Stomach (tissue), 9 donors: ENCODE results near the gene KRT74. TPM values are rescaled to one million over a fixed set of nuclear protein-coding genes. Genes with fewer than 3 reads are reported as not detected.

Experiments
- DNase-seq, 2 donors: peaks; one replicate each; pipeline versions ENCODE4 v3.0.0 to v3.0.0-alpha.2; 2013 to 2019
- H3K27ac ChIP-seq, 5 donors: fragments of 200-600 bp in 4 of 5; sonication (generic) in 4 of 5; one replicate each; pipeline ENCODE4 v1.5.1; 2013 to 2019; ENCODE audit warnings: mild to moderate bottlenecking in 1 of 5, moderate library complexity in 1 of 5
- H3K27me3 ChIP-seq, 3 donors: fragments of 200-600 bp; sonication (generic); one replicate each; pipeline ENCODE4 v1.5.1; 2017 to 2019; ENCODE audit warnings: mixed run types in 1 of 3
- H3K36me3 ChIP-seq, 4 donors: fragments of 200-600 bp; sonication (generic); 1 replicate in 3 of 4; 2 replicates in 1 of 4; pipeline ENCODE4 v1.5.1; 2016 to 2019
- H3K4me1 ChIP-seq, 4 donors: fragments of 200-600 bp; sonication (generic); one replicate each; pipeline ENCODE4 v1.5.1; 2016 to 2019
- H3K4me3 ChIP-seq, 4 donors: fragments of 200-600 bp; sonication (generic) in 3 of 4; one replicate each; pipeline ENCODE4 v1.5.1; 2016 to 2019; ENCODE audit warnings: mild to moderate bottlenecking in 1 of 4
- H3K9me3 ChIP-seq, 4 donors: fragments of 200-600 bp; sonication (generic); one replicate each; pipeline ENCODE4 v1.5.1; 2016 to 2019
- CTCF ChIP-seq, 7 experiments: fragments of 450-650 bp in 4 of 7; fragments of 200-600 bp in 3 of 7; sonication (generic) in 3 of 7; IDR thresholded peaks; one replicate each; pipeline ENCODE4 v1.5.1; 2016 to 2019; ENCODE audit warnings: antibody characterized with exemption in 7 of 7, control low read depth in 2 of 7, mild to moderate bottlenecking in 1 of 7
- EP300 ChIP-seq: sonication (generic); formaldehyde crosslinking; IDR thresholded peaks from one replicate; pipeline ENCODE4 v1.6.1; 2017; ENCODE audit warnings: antibody characterized with exemption
- POLR2A ChIP-seq, 4 donors: fragments of 450-650 bp; IDR thresholded peaks; one replicate each; pipeline ENCODE4 v1.6.1; 2016; ENCODE audit warnings: antibody characterized with exemption in 4 of 4, control low read depth in 2 of 4, mild to moderate bottlenecking in 1 of 4, moderate library complexity in 1 of 4
- POLR2AphosphoS5 ChIP-seq, 3 donors: sonication (generic); formaldehyde crosslinking; IDR thresholded peaks; one replicate each; pipeline ENCODE4 v1.6.1; 2016; ENCODE audit warnings: antibody characterized with exemption in 3 of 3
- WGBS, 5 donors: extraction: QIAGEN DNeasy Blood & Tissue Kit in 3 of 5; methylation state at CpG; one replicate each; pipeline versions ENCODE4 v1.1.5 to v1.1.7; 2013 to 2018; 5-methylcytosine and 5-hydroxymethylcytosine counted together
- intact Hi-C: fragments of 100-400 bp; cut with DNase I; formaldehyde crosslinking; loops from one replicate; pipeline ENCODE4 v1.15.1; 2023; ENCODE audit warnings: low total_unique reads
- polyA plus RNA-seq, 3 donors: library from polyadenylated mRNA; stranded (reverse); fragments of 200-250 nt; gene quantifications; one replicate each; pipeline ENCODE4 v1.2.3, GENCODE V29; 2013
- total RNA-seq, 5 donors: library from RNA; depleted of rRNA; stranded (reverse); fragments of >200 nt; gene quantifications; one replicate each; pipeline versions ENCODE4 v1.1.0 to v1.2.3, GENCODE V29; 2014 to 2016
- donor health status: healthy with polysubstance abuse.
- donor health status: Bipolar disorder and iron deficiency.
- donor health status: healthy.

KRT74 gene
- total and polyA plus RNA-seq, 8 donors, result 0.08 TPM; not detected in 7

GRCh38 chr12:52519387-52519703 lies 54.3 kb downstream of the KRT74 start:
- peaks cover 0 to 28% (median 0%) of the 10 kb centered on the region in 3 donors for H3K27me3 ChIP-seq
- no peak overlapping the region for H3K4me3 ChIP-seq
- H3K36me3 ChIP-seq, result no peaks in the 10 kb centered on the region
- H3K27ac ChIP-seq, result no peak overlapping the region
- TF ChIP-seq CTCF (IDR thresholded peaks at IDR 0.05), result no peak
- no peak for TF ChIP-seq POLR2AphosphoS5 (IDR thresholded peaks at IDR 0.05)
- no peak for TF ChIP-seq POLR2A (IDR thresholded peaks at IDR 0.05)
- no peak for TF ChIP-seq EP300
- WGBS, 5 donors, result 72 to 88% (median 79%) methylated on average over 3 of the region's 3 CpGs
- H3K4me1 ChIP-seq, result peaks cover 0 to 22% (median 3%) of the 10 kb centered on the region in 4 donors
- intact Hi-C loops, result no loop called here
- DNase-seq, result no peak
- no peaks in the 10 kb centered on the region for H3K9me3 ChIP-seq

- Histone ChIP-seq H3K9me3 (no peaks in the 10 kb centered on the region), H3K4me1 (peaks cover 0 to 21% (median 3%) of the 10 kb centered on the region in 4 donors), H3K36me3 (no peaks in the 10 kb centered on the region), H3K27me3 (peaks cover 0 to 28% (median 0%) of the 10 kb centered on the region in 3 donors), H3K4me3 (no peak overlapping the region), H3K27ac (no peak overlapping the region)
- 72 to 90% (median 83%) methylated on average over 8 of the region's 8 CpGs for WGBS, 5 donors
- intact Hi-C loops, result no loop called here
- no peak for TF ChIP-seq CTCF (IDR thresholded peaks at IDR 0.05)
- no peak for TF ChIP-seq POLR2AphosphoS5 (IDR thresholded peaks at IDR 0.05)
- no peak for TF ChIP-seq POLR2A (IDR thresholded peaks at IDR 0.05)
- TF ChIP-seq EP300, result no peak
- DNase-seq, result no peak
Measured at GRCh38 chr12:52518574-52519386, 54.9 kb downstream of the KRT74 start.

GRCh38 chr12:52517888-52518287 lies 55.8 kb downstream of the KRT74 start:
- Histone ChIP-seq H3K4me1 (peaks cover 0 to 21% (median 3%) of the 10 kb centered on the region in 4 donors), H3K27me3 (peaks cover 0 to 23% (median 0%) of the 10 kb centered on the region in 3 donors), H3K9me3 (no peaks in the 10 kb centered on the region), H3K4me3 (no peak overlapping the region), H3K36me3 (no peaks in the 10 kb centered on the region), H3K27ac (no peak overlapping the region)
- 90 to 95% (median 94%) methylated on average over 5 of the region's 5 CpGs for WGBS, 5 donors
- TF ChIP-seq POLR2AphosphoS5 (IDR thresholded peaks at IDR 0.05) (no peak), CTCF (IDR thresholded peaks at IDR 0.05) (no peak), POLR2A (IDR thresholded peaks at IDR 0.05) (no peak), EP300 (no peak)
- DNase-seq, result no peak
- intact Hi-C loops, result no loop called here

GRCh38 chr12:52517005-52517835 lies 56.4 kb downstream of the KRT74 start:
- DNase-seq, result no peak
- no peaks in the 10 kb centered on the region for H3K36me3 ChIP-seq
- H3K4me3 ChIP-seq, result no peak overlapping the region
- 86 to 94% (median 92%) methylated on average over 12 to 14 of the region's 14 CpGs for WGBS, 5 donors
- H3K27me3 ChIP-seq, result peaks cover 0 to 17% (median 0%) of the 10 kb centered on the region in 3 donors
- peaks cover 0 to 16% (median 3%) of the 10 kb centered on the region in 4 donors for H3K4me1 ChIP-seq
- no peaks in the 10 kb centered on the region for H3K9me3 ChIP-seq
- intact Hi-C loops, result no loop called here
- no peak for TF ChIP-seq EP300
- TF ChIP-seq POLR2A (IDR thresholded peaks at IDR 0.05), result no peak
- TF ChIP-seq CTCF (IDR thresholded peaks at IDR 0.05), result no peak
- TF ChIP-seq POLR2AphosphoS5 (IDR thresholded peaks at IDR 0.05), result no peak
- H3K27ac ChIP-seq, result no peak overlapping the region
